Measurements from ENCODE around the gene DIP2C. TPM values are rescaled to one million over a fixed set of nuclear protein-coding genes. Genes with fewer than 3 reads are reported as not detected.
A peak's percentile ranks its signal among the peaks of the same experiment; 100 is the strongest.

Gene DIP2C
- total RNA-seq, 2 experiments from 2014 or later, result 0.85 to 0.95 TPM

DNA sequence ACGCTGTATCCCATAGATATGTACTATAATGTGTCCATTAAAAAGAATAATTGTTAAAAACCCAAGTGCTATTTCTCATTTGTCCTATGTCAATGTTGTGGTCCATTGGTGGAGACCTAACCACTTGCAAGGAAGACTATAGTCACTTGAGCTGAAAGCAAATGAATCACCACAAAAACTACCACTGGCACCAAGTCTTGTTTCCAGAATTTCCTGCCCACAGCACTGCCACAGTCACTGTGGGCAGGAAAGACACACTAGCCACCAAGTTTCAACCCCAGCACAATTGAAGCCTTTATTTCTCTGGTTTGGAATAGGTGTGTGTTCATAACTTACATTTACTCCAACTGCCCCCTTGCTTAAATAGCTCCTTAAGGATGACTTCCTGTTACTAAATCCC is 12.4 kb downstream of the DIP2C start:
- H3K4me1 Mint-ChIP-seq (ENCODE audit: low read depth), result peaks cover 7% of the 10 kb centered on the region
- ChIA-PET POLR2A (no interaction called here), CTCF (no interaction called here)
- TF ChIP-seq, protein P1, sequence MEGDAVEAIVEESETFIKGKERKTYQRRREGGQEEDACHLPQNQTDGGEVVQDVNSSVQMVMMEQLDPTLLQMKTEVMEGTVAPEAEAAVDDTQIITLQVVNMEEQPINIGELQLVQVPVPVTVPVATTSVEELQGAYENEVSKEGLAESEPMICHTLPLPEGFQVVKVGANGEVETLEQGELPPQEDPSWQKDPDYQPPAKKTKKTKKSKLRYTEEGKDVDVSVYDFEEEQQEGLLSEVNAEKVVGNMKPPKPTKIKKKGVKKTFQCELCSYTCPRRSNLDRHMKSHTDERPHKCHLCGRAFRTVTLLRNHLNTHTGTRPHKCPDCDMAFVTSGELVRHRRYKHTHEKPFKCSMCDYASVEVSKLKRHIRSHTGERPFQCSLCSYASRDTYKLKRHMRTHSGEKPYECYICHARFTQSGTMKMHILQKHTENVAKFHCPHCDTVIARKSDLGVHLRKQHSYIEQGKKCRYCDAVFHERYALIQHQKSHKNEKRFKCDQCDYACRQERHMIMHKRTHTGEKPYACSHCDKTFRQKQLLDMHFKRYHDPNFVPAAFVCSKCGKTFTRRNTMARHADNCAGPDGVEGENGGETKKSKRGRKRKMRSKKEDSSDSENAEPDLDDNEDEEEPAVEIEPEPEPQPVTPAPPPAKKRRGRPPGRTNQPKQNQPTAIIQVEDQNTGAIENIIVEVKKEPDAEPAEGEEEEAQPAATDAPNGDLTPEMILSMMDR (IDR thresholded peaks at IDR 0.05), result no peak
- no peaks in the 10 kb centered on the region for H3K36me3 Mint-ChIP-seq (ENCODE audit: low read depth)
- DNase-seq (no peak), ATAC-seq (peak; percentile 27)
- H3K9me3 Mint-ChIP-seq, result no peaks in the 10 kb centered on the region
- H3K4me3 Mint-ChIP-seq, result no peak overlapping the region
- H3K27ac Mint-ChIP-seq, result no peak overlapping the region
- intact Hi-C loops (cut with micrococcal nuclease), result no loop called here
- peaks cover 5% of the 10 kb centered on the region for H3K27me3 Mint-ChIP-seq

DNA sequence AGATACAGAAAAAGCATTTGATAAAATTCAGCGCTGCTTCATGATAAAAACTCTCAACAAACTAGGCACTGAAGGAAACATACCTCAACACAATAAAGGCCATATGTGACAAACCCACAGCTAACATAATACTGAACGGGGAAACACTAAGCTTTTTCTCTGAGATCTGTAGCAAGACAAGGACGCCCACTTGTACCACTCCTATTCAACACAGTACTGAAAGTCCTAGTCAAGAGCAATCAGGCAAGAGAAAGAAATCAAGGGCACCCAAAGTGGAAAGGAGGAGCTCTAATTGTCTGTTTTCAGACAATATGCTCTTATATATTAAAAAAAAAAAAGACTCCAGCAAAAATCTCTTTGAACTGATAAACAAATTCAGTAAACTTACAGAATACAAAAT is 13.3 kb downstream of the DIP2C start:
- ChIA-PET POLR2A (no interaction called here), CTCF (no interaction called here)
- H3K4me3 Mint-ChIP-seq, result no peak overlapping the region
- no peak for DNase-seq
- H3K9me3 Mint-ChIP-seq, result no peaks in the 10 kb centered on the region
- ATAC-seq, result no peak
- peaks cover 7% of the 10 kb centered on the region for H3K4me1 Mint-ChIP-seq (ENCODE audit: low read depth)
- no peak overlapping the region for H3K27ac Mint-ChIP-seq
- no peaks in the 10 kb centered on the region for H3K36me3 Mint-ChIP-seq (ENCODE audit: low read depth)
- TF ChIP-seq, protein P1 (IDR thresholded peaks at IDR 0.05), result no peak
- peaks cover 5% of the 10 kb centered on the region for H3K27me3 Mint-ChIP-seq
- intact Hi-C loops (cut with micrococcal nuclease), result no loop called here

DNA sequence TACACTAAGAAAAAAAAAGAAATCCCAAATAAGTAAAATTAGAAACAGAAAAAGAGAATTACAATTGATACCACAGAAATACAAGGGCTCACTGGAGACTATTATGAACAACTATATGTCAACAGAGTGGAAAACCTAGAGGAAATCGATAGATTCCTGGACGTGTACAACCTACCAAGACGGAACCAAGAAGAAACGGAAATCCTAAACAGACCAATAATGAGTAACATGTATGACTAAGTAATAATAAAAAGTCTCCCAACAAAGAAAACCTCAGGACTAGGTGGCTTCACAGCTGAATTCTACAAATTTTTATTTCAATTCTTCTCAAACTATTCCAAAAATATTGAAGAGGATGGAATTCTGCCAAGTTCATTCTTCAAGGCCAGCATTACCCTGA is 13.9 kb downstream of the DIP2C start:
- H3K4me1 Mint-ChIP-seq (ENCODE audit: low read depth), result peaks cover 7% of the 10 kb centered on the region
- H3K36me3 Mint-ChIP-seq (ENCODE audit: low read depth), result no peaks in the 10 kb centered on the region
- ChIA-PET CTCF (no interaction called here), POLR2A (no interaction called here)
- TF ChIP-seq, protein P1 (IDR thresholded peaks at IDR 0.05), result no peak
- no peaks in the 10 kb centered on the region for H3K9me3 Mint-ChIP-seq
- H3K27me3 Mint-ChIP-seq, result peaks cover 5% of the 10 kb centered on the region
- ATAC-seq (no peak), DNase-seq (no peak)
- no peak overlapping the region for H3K4me3 Mint-ChIP-seq
- no peak overlapping the region for H3K27ac Mint-ChIP-seq
- intact Hi-C loops (cut with micrococcal nuclease), result no loop called here

DNA sequence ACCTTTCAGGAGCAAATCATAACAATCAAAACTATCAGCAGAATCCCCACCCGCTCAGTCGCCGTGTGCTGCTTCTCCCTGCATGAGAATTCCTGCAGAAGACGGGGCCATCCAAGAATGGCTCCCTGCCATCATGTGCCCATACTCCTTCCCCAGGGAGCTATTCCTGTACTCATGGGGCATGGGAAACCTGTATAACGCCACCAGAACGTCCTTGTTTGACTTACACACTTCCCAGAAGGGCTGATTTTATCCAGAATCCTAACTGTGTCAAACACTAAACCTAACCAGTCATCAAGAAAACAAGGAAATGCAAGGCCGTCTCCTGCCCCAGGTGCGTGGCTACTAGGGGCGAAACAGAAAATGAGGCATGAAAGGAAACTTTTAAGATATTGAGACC is 16.0 kb downstream of the DIP2C start:
- TF ChIP-seq, protein P1 (IDR thresholded peaks at IDR 0.05), result no peak
- H3K4me1 Mint-ChIP-seq (ENCODE audit: low read depth), result peaks cover 7% of the 10 kb centered on the region

DNA sequence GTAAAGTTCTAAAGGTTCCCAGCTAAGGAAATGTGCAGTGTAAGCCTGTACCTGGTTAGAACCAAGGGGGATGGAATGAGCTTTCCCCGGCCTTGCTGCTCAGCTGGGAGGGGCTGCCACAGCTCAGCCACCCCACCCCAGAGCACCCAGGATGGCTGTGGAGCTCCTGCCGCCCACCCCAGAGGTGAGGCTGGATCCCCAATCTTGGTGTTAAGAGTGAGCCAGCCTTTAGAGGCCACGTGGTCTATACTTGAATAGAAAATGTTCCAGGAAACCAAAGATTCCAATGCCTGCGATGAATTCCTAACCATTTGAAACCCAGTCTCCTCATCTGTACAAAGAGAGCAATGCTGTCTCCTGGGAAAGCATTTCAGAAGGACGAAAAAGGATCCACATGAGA is 16.5 kb downstream of the DIP2C start:
- POLR2A ChIA-PET, result no interaction called here
- Mint-ChIP-seq H3K36me3 (ENCODE audit: low read depth) (no peaks in the 10 kb centered on the region), H3K4me3 (no peak overlapping the region), H3K27me3 (peaks cover 5% of the 10 kb centered on the region), H3K9me3 (peaks cover 2% of the 10 kb centered on the region), H3K4me1 (ENCODE audit: low read depth) (peaks cover 7% of the 10 kb centered on the region), H3K27ac (no peak overlapping the region)
- DNase-seq (no peak), ATAC-seq (no peak)
- TF ChIP-seq, protein P1 (IDR thresholded peaks at IDR 0.05), result no peak
- CTCF ChIA-PET, result no interaction called here
- intact Hi-C loops (cut with micrococcal nuclease), result no loop called here

More for the DNA sequence above, 16.0 kb downstream of the DIP2C start:
- no peak overlapping the region for H3K27ac Mint-ChIP-seq
- DNase-seq, result no peak
- ChIA-PET CTCF (no interaction called here), POLR2A (no interaction called here)
- intact Hi-C loops (cut with micrococcal nuclease), result no loop called here
- H3K4me3 Mint-ChIP-seq, result no peak overlapping the region
- H3K36me3 Mint-ChIP-seq (ENCODE audit: low read depth), result no peaks in the 10 kb centered on the region
- no peak for ATAC-seq
- peaks cover 5% of the 10 kb centered on the region for H3K27me3 Mint-ChIP-seq
- H3K9me3 Mint-ChIP-seq, result peaks cover 2% of the 10 kb centered on the region
